ENCODE results near the gene TMEM232. TPM values are rescaled to one million over a fixed set of nuclear protein-coding genes. Genes with fewer than 3 reads are reported as not detected.

The TMEM232 gene
- total RNA-seq, 4 donors from 2014 or later = 0.53 to 3.1 (median 1.5) TPM

DNA sequence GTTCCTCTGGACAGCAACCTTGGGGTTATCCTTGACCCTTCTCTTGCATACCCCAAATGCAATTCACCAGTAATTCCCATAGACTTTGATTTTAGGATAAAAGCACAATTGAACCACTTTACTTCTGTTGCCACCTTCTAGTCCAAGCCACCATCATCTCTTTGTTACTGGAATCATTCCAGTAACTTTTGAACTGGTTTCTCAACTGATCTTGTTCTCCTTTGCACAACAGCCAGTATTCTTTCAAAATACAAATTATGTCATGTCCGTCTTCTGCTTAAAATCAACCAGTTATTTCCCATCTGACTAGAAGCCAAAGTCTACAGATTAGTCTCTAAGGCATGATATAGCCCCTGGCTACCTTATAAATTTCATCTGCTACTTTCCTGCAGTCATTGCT lies 33.7 kb upstream of the TMEM232 start:
- no peak overlapping the region for H3K4me3 ChIP-seq
- H3K27ac ChIP-seq = no peak overlapping the region
- DNase-seq = no peak
- H3K27me3 ChIP-seq = no peaks in the 10 kb centered on the region
- no peaks in the 10 kb centered on the region for H3K4me1 ChIP-seq
- intact Hi-C loops (cut with DNase I) = no loop called here
- TF ChIP-seq, protein P1, sequence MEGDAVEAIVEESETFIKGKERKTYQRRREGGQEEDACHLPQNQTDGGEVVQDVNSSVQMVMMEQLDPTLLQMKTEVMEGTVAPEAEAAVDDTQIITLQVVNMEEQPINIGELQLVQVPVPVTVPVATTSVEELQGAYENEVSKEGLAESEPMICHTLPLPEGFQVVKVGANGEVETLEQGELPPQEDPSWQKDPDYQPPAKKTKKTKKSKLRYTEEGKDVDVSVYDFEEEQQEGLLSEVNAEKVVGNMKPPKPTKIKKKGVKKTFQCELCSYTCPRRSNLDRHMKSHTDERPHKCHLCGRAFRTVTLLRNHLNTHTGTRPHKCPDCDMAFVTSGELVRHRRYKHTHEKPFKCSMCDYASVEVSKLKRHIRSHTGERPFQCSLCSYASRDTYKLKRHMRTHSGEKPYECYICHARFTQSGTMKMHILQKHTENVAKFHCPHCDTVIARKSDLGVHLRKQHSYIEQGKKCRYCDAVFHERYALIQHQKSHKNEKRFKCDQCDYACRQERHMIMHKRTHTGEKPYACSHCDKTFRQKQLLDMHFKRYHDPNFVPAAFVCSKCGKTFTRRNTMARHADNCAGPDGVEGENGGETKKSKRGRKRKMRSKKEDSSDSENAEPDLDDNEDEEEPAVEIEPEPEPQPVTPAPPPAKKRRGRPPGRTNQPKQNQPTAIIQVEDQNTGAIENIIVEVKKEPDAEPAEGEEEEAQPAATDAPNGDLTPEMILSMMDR (IDR thresholded peaks at IDR 0.05) = no peak
- no peak for TF ChIP-seq POLR2A (IDR thresholded peaks at IDR 0.05)
- peaks cover 4 to 74% (median 12%) of the 10 kb centered on the region in 3 donors for H3K36me3 ChIP-seq
- WGBS, 2 donors = 48 to 61% methylated on average over 1 of the region's 1 CpG
- no peaks in the 10 kb centered on the region for H3K9me3 ChIP-seq

DNA sequence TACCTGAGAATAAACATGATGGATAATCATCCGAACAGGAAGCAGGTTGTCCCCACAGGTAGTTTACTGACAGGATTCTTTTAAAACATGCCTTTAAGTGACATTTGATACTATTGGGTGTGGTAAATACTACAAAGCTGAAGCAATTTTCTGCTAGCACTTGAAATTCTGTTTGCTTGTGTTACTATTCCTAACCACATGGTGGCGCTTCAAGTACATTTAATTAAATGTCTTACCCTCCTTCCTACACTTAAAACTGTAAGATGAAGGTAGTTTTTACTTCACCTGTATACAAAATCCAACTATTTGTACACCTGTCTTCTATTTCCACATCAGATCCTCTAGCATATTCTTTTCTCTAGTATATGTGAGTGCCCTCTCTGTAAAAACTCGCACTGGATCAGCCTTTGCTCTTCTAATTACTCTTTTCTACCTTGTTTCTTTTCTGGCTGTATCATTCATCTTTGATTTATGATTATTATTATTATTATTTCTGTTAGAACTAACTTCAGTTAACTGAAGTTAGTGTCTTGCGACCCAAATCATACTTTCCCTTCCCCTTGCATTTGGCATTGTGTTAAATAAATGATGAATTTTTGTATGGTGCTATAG lies 30.8 kb upstream of the TMEM232 start:
- no peak overlapping the region for H3K4me3 ChIP-seq
- H3K27ac ChIP-seq = no peak overlapping the region
- intact Hi-C loops (cut with DNase I) = no loop called here
- H3K27me3 ChIP-seq = no peaks in the 10 kb centered on the region
- no peak for TF ChIP-seq POLR2A (IDR thresholded peaks at IDR 0.05)
- TF ChIP-seq, protein P1 (IDR thresholded peaks at IDR 0.05) = peak; percentile 33 to 78 (median 65)
- H3K36me3 ChIP-seq = peaks cover 4 to 75% (median 12%) of the 10 kb centered on the region in 3 donors
- no peaks in the 10 kb centered on the region for H3K9me3 ChIP-seq
- no peaks in the 10 kb centered on the region for H3K4me1 ChIP-seq
- WGBS, 2 donors = 42% methylated on average over 4 of the region's 4 CpGs
- no peak for DNase-seq

DNA sequence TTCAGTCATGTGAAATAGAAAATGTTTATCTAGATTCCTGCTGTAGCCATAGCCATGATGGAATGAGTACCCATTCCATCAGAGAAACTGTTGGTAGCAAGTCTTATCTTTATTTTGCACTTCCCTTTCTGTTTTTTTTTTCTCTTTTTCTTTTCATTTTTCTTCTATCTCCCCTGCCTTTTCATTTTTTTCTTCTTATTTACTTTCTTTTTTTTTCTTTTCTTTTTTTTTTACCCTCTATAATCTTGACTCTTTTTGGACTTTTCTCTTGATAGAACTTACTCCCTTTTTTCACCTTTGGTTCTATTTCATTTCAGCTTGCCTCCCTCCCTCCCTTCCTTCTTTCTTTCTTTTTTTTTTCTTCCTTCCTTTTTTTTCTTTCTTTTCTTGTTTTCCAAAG lies 27.7 kb upstream of the TMEM232 start:
- no peaks in the 10 kb centered on the region for H3K4me1 ChIP-seq
- H3K36me3 ChIP-seq = peaks cover 4 to 67% (median 4%) of the 10 kb centered on the region in 3 donors
- no peaks in the 10 kb centered on the region for H3K9me3 ChIP-seq
- TF ChIP-seq POLR2A (IDR thresholded peaks at IDR 0.05) = no peak
- TF ChIP-seq, protein P1 (IDR thresholded peaks at IDR 0.05) = no peak
- no peaks in the 10 kb centered on the region for H3K27me3 ChIP-seq
- DNase-seq = no peak
- intact Hi-C loops (cut with DNase I) = no loop called here
- H3K4me3 ChIP-seq = no peak overlapping the region
- H3K27ac ChIP-seq = no peak overlapping the region

DNA sequence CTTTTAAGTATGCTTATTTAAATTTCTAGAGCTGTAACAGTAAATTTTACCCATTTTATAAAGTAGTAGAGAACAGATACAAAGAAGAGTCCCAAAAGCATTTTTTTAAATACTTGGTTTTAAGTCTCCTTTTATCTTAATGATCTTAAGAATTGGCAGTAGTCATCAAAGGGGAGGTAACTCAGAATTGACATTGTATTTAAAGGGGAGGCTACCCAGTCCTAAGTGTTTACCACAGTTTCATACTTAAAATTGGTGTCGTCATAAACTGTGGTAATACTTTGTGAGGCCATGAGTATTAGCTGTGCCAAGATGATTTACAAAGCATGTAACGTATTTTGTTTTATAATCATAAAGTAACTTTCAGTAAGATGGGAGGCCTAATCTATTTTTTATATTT lies 27.1 kb upstream of the TMEM232 start:
- Histone ChIP-seq H3K27me3 (no peaks in the 10 kb centered on the region), H3K9me3 (no peaks in the 10 kb centered on the region), H3K4me3 (no peak overlapping the region), H3K27ac (no peak overlapping the region), H3K36me3 (peaks cover 3 to 68% (median 4%) of the 10 kb centered on the region in 3 donors), H3K4me1 (no peaks in the 10 kb centered on the region)
- DNase-seq = no peak
- intact Hi-C loops (cut with DNase I) = no loop called here
- TF ChIP-seq, protein P1 (IDR thresholded peaks at IDR 0.05) = no peak
- TF ChIP-seq POLR2A (IDR thresholded peaks at IDR 0.05) = no peak
- WGBS, 2 donors = 84 to 88% methylated on average over 2 of the region's 2 CpGs

DNA sequence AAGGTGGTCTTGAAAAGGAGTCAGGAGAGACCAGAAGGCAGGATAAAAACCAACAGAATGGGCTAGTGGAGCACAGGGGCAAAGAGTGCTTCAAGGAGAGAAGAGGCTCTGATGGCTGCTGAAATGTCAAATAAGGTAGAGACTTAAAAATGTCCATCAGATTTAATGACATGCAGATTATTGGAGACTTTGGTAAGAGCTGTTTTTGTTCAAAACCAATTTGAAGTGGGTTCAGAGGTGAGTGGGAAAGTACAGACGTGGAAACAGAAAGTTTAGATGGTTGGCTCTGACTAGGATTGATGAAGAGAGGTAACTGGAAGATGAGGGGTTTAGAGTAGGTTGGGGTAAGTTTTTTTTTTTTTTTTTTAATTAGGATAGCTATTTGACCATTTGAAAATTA lies 26.5 kb upstream of the TMEM232 start:
- H3K27me3 ChIP-seq = no peaks in the 10 kb centered on the region
- TF ChIP-seq, protein P1 (IDR thresholded peaks at IDR 0.05) = no peak
- no peak for TF ChIP-seq POLR2A (IDR thresholded peaks at IDR 0.05)
- no peak overlapping the region for H3K4me3 ChIP-seq
- DNase-seq = no peak
- H3K4me1 ChIP-seq = no peaks in the 10 kb centered on the region
- 48 to 85% methylated on average over 1 of the region's 1 CpG for WGBS, 2 donors
- no peak overlapping the region for H3K27ac ChIP-seq
- intact Hi-C loops (cut with DNase I) = no loop called here
- no peaks in the 10 kb centered on the region for H3K9me3 ChIP-seq
- peaks cover 0 to 68% (median 7%) of the 10 kb centered on the region in 3 donors for H3K36me3 ChIP-seq

Data from esophagus squamous epithelium (tissue), 5 donors.